Nephron (organoid): ENCODE results near the gene FAM234B.

Experiments used
- H3K27ac Mint-ChIP-seq, 3 experiments: 2 replicates each; pipeline ENCODE4 v1.8.0; 2020; ENCODE audit warnings: mixed read lengths in 3 of 3, mild to moderate bottlenecking in 2 of 3, moderate library complexity in 1 of 3
- H3K27me3 Mint-ChIP-seq: 2 replicates; pipeline ENCODE4 v1.8.0; 2021; ENCODE audit warnings: low read depth, mild to moderate bottlenecking, moderate library complexity, mixed read lengths
- H3K36me3 Mint-ChIP-seq: 2 replicates; pipeline ENCODE4 v1.8.0; 2020; ENCODE audit warnings: low read depth, mixed read lengths
- H3K4me1 Mint-ChIP-seq: 2 replicates; pipeline ENCODE4 v1.8.0; 2020; ENCODE audit warnings: mixed read lengths
- H3K4me3 Mint-ChIP-seq, 3 experiments: 2 replicates each; pipeline ENCODE4 v1.8.0; 2020; ENCODE audit warnings: mild to moderate bottlenecking in 3 of 3, mixed read lengths in 3 of 3, moderate library complexity in 2 of 3
- H3K9me3 Mint-ChIP-seq: 2 replicates; pipeline ENCODE4 v1.8.0; 2020; ENCODE audit warnings: mixed read lengths
- CTCF ChIP-seq, 3 experiments: fragments of 200-600 bp; sonication (generic); IDR thresholded peaks; one replicate each; pipeline ENCODE4 v1.5.0; 2021; ENCODE audit warnings: antibody characterized with exemption in 3 of 3; ENCODE audit not compliant: unreplicated experiment in 3 of 3

Gene FAM234B

GRCh38 chr12:13001775-13002040 is 42.5 kb upstream of the FAM234B start:
- H3K27me3 Mint-ChIP-seq, result peaks cover 4% of the 10 kb centered on the region
- peaks cover 4% of the 10 kb centered on the region for H3K36me3 Mint-ChIP-seq
- peaks cover 27% of the 10 kb centered on the region for H3K4me1 Mint-ChIP-seq
- H3K27ac Mint-ChIP-seq, result peak overlapping the region; percentile 72 to 93 (median 91)
- H3K4me3 Mint-ChIP-seq, result peak overlapping the region; percentile 88 to 94 (median 89)
- no peaks in the 10 kb centered on the region for H3K9me3 Mint-ChIP-seq
- no peak for TF ChIP-seq CTCF (IDR thresholded peaks at IDR 0.05; ENCODE audit: unreplicated experiment in 3 of 3)

- peaks cover 4% of the 10 kb centered on the region for H3K36me3 Mint-ChIP-seq
Observed at GRCh38 chr12:13002301-13003097, 41.7 kb upstream of the FAM234B start.

GRCh38 chr12:13004361-13004760 is 39.8 kb upstream of the FAM234B start:
- no peak for TF ChIP-seq CTCF (IDR thresholded peaks at IDR 0.05; ENCODE audit: unreplicated experiment in 3 of 3)
- H3K4me3 Mint-ChIP-seq, result peak overlapping the region in 1 of 3 experiments; percentile 38
- peaks cover 11% of the 10 kb centered on the region for H3K4me1 Mint-ChIP-seq
- H3K9me3 Mint-ChIP-seq, result no peaks in the 10 kb centered on the region
- peaks cover 4% of the 10 kb centered on the region for H3K36me3 Mint-ChIP-seq
- no peak overlapping the region for H3K27ac Mint-ChIP-seq
- peaks cover 8% of the 10 kb centered on the region for H3K27me3 Mint-ChIP-seq

More at GRCh38 chr12:13002301-13003097, 41.7 kb upstream of the FAM234B start:
- Mint-ChIP-seq H3K9me3 (no peaks in the 10 kb centered on the region), H3K27me3 (peaks cover 4% of the 10 kb centered on the region), H3K27ac (peak overlapping the region; percentile 72 to 93 (median 91)), H3K4me1 (peaks cover 21% of the 10 kb centered on the region), H3K4me3 (peak overlapping the region; percentile 88 to 94 (median 89))
- TF ChIP-seq CTCF (IDR thresholded peaks at IDR 0.05; ENCODE audit: unreplicated experiment in 3 of 3), result no peak

- no peak for TF ChIP-seq CTCF (IDR thresholded peaks at IDR 0.05; ENCODE audit: unreplicated experiment in 3 of 3)
- no peaks in the 10 kb centered on the region for H3K9me3 Mint-ChIP-seq
- peaks cover 4% of the 10 kb centered on the region for H3K36me3 Mint-ChIP-seq
- peak overlapping the region; percentile 20 to 73 (median 55) for H3K4me3 Mint-ChIP-seq
- peaks cover 10% of the 10 kb centered on the region for H3K4me1 Mint-ChIP-seq
- peaks cover 8% of the 10 kb centered on the region for H3K27me3 Mint-ChIP-seq
- H3K27ac Mint-ChIP-seq, result no peak overlapping the region
Observed at GRCh38 chr12:13004986-13005385, 39.2 kb upstream of the FAM234B start.

- Mint-ChIP-seq H3K4me3 (peak overlapping the region in 1 of 3 experiments; percentile 32), H3K27ac (no peak overlapping the region)
Observed at GRCh38 chr12:13005649-13006048, 38.5 kb upstream of the FAM234B start.

More at GRCh38 chr12:13005649-13006048, 38.5 kb upstream of the FAM234B start:
- Mint-ChIP-seq H3K9me3 (no peaks in the 10 kb centered on the region), H3K27me3 (peaks cover 8% of the 10 kb centered on the region), H3K36me3 (peaks cover 4% of the 10 kb centered on the region), H3K4me1 (peaks cover 9% of the 10 kb centered on the region)
- no peak for TF ChIP-seq CTCF (IDR thresholded peaks at IDR 0.05; ENCODE audit: unreplicated experiment in 3 of 3)
